Suprapubic skin (tissue), 4 donors: ENCODE results near the gene FIP1L1.

Experiments
- EP300 ChIP-seq: sonication (generic); formaldehyde crosslinking; IDR thresholded peaks from one replicate; pipeline ENCODE4 v1.6.1; 2017; ENCODE audit warnings: antibody characterized with exemption
- POLR2A ChIP-seq, 2 donors: fragments of 450-650 bp; IDR thresholded peaks; one replicate each; pipeline ENCODE4 v1.6.1; 2017; ENCODE audit warnings: antibody characterized with exemption in 2 of 2, mild to moderate bottlenecking in 2 of 2, moderate library complexity in 2 of 2
- POLR2AphosphoS5 ChIP-seq, 3 donors: sonication (generic); formaldehyde crosslinking; IDR thresholded peaks; one replicate each; pipeline ENCODE4 v1.6.1; 2017; ENCODE audit warnings: antibody characterized with exemption in 3 of 3

GRCh38 chr4:53436251-53436650 lies 58.8 kb downstream of the FIP1L1 start:
- no peak for TF ChIP-seq POLR2A (IDR thresholded peaks at IDR 0.05)
- TF ChIP-seq POLR2AphosphoS5 (IDR thresholded peaks at IDR 0.05): no peak
- TF ChIP-seq EP300: no peak
